Neural progenitor cell (in vitro differentiated cells): Measurements from ENCODE around the gene RAB37. TPM values are rescaled to one million over a fixed set of nuclear protein-coding genes. Genes with fewer than 3 reads are reported as not detected.

Experiments
- DNase-seq: peaks from one replicate; pipeline ENCODE4 v3.0.0-alpha.2; 2016; ENCODE audit warnings: low spot score
- H2AFZ ChIP-seq: fragments of 200-600 bp; sonication (generic); replicated peaks from 2 replicates; pipeline ENCODE4 v1.6.1; 2016; ENCODE audit warnings: antibody characterized with exemption
- H3F3A ChIP-seq: fragments of 200-600 bp; sonication (generic); 2 replicates; pipeline ENCODE4 v1.6.1; 2016; ENCODE audit warnings: antibody characterized with exemption, low read depth
- H3K27ac ChIP-seq: fragments of 200-600 bp; sonication (generic); 2 replicates; pipeline ENCODE4 v1.5.1; 2016; ENCODE audit warnings: mild to moderate bottlenecking
- H3K27me3 ChIP-seq: fragments of 200-600 bp; sonication (generic); 2 replicates; pipeline ENCODE4 v1.6.1; 2016; ENCODE audit warnings: mild to moderate bottlenecking, moderate library complexity
- H3K36me3 ChIP-seq: fragments of 200-600 bp; sonication (generic); 2 replicates; pipeline ENCODE4 v1.5.1; 2016
- H3K4me1 ChIP-seq: fragments of 200-600 bp; sonication (generic); 2 replicates; pipeline ENCODE4 v1.6.1; 2016; ENCODE audit warnings: mixed run types
- H3K4me2 ChIP-seq: fragments of 200-600 bp; sonication (generic); 2 replicates; pipeline ENCODE4 v1.6.1; 2016
- H3K4me3 ChIP-seq: fragments of 200-600 bp; sonication (generic); 2 replicates; pipeline ENCODE4 v1.5.1; 2016
- H3K79me2 ChIP-seq: fragments of 200-600 bp; sonication (generic); 2 replicates; pipeline ENCODE4 v1.6.1; 2016; ENCODE audit warnings: low read depth
- H3K9ac ChIP-seq: fragments of 200-600 bp; sonication (generic); 2 replicates; pipeline ENCODE4 v1.6.1; 2016
- H3K9me3 ChIP-seq: fragments of 200-600 bp; sonication (generic); 2 replicates; pipeline ENCODE4 v1.5.1; 2016; ENCODE audit warnings: low read depth
- H4K20me1 ChIP-seq: fragments of 200-600 bp; sonication (generic); 2 replicates; pipeline ENCODE4 v1.6.1; 2016; ENCODE audit warnings: low read depth
- H3K27ac Mint-ChIP-seq: 3 replicates; pipeline ENCODE4 v1.8.0; 2021; ENCODE audit warnings: mixed read lengths
- H3K27me3 Mint-ChIP-seq: 2 replicates; pipeline ENCODE4 v1.8.0; 2022; ENCODE audit warnings: low read depth, mild to moderate bottlenecking, inconsistent platforms, moderate library complexity, mixed read lengths; ENCODE audit not compliant: insufficient read depth
- H3K36me3 Mint-ChIP-seq: 3 replicates; pipeline ENCODE4 v1.8.0; 2021; ENCODE audit warnings: mixed read lengths
- H3K4me1 Mint-ChIP-seq: 3 replicates; pipeline ENCODE4 v1.8.0; 2021; ENCODE audit warnings: mixed read lengths
- H3K4me3 Mint-ChIP-seq: 3 replicates; pipeline ENCODE4 v1.8.0; 2021; ENCODE audit warnings: mild to moderate bottlenecking, moderate library complexity, mixed read lengths
- H3K9me3 Mint-ChIP-seq: 3 replicates; pipeline ENCODE4 v1.8.0; 2020; ENCODE audit warnings: mixed read lengths
- CTCF ChIP-seq: fragments of 200-600 bp; sonication (generic); IDR thresholded peaks from 2 replicates; pipeline ENCODE4 v1.5.1; 2017; ENCODE audit warnings: antibody characterized with exemption, mild to moderate bottlenecking
- EZH2 ChIP-seq: fragments of 200-600 bp; sonication (generic); IDR thresholded peaks from 2 replicates; pipeline ENCODE4 v1.6.1; 2017; ENCODE audit warnings: antibody characterized with exemption, mild to moderate bottlenecking, moderate library complexity
- EZH2phosphoT487 ChIP-seq: fragments of 200-600 bp; sonication (generic); IDR thresholded peaks from 2 replicates; pipeline ENCODE4 v1.6.1; 2017; ENCODE audit warnings: antibody characterized with exemption
- total RNA-seq: library from RNA; depleted of rRNA; stranded (reverse); fragments of >200 nt; gene quantifications from 2 replicates; pipeline ENCODE4 v1.2.3, GENCODE V29; 2015; ENCODE audit warnings: low replicate concordance

The RAB37 gene
- total RNA-seq, 1 donor from 2014 or later, result 1.5 TPM

- no peak for DNase-seq
- TF ChIP-seq EZH2phosphoT487 (no peak), EZH2 (no peak), CTCF (no peak)
- Histone ChIP-seq H3K4me3 (no peak overlapping the region), H3F3A (no peaks in the 10 kb centered on the region), H3K36me3 (no peaks in the 10 kb centered on the region), H3K27me3 (peaks cover 7% of the 10 kb centered on the region), H3K4me2 (no peak overlapping the region), H3K9ac (no peak overlapping the region), H3K27ac (no peak overlapping the region), H3K79me2 (no peaks in the 10 kb centered on the region), H3K9me3 (no peaks in the 10 kb centered on the region), H3K4me1 (no peaks in the 10 kb centered on the region), H2AFZ (no peak overlapping the region), H4K20me1 (no peaks in the 10 kb centered on the region)
- Mint-ChIP-seq H3K4me3 (no peak overlapping the region), H3K9me3 (no peaks in the 10 kb centered on the region), H3K36me3 (no peaks in the 10 kb centered on the region), H3K27ac (no peak overlapping the region), H3K4me1 (no peaks in the 10 kb centered on the region), H3K27me3 (peaks cover 11% of the 10 kb centered on the region)
Observed at GRCh38 chr17:74713171-74713755, 23.8 kb upstream of the RAB37 start.

- H3K4me2 ChIP-seq, result no peak overlapping the region
- H3K9me3 Mint-ChIP-seq, result no peaks in the 10 kb centered on the region
- no peak for DNase-seq
- H3K27me3 ChIP-seq, result peaks cover 15% of the 10 kb centered on the region
- no peaks in the 10 kb centered on the region for H3K9me3 ChIP-seq
- TF ChIP-seq EZH2, result no peak
- TF ChIP-seq EZH2phosphoT487, result no peak
- no peak for TF ChIP-seq CTCF
- no peaks in the 10 kb centered on the region for H3K79me2 ChIP-seq
- H3F3A ChIP-seq, result no peaks in the 10 kb centered on the region
- no peaks in the 10 kb centered on the region for H4K20me1 ChIP-seq
- no peak overlapping the region for H3K4me3 Mint-ChIP-seq
- H3K27ac Mint-ChIP-seq, result no peak overlapping the region
- H3K4me1 ChIP-seq, result no peaks in the 10 kb centered on the region
- H3K4me1 Mint-ChIP-seq, result no peaks in the 10 kb centered on the region
- no peak overlapping the region for H3K4me3 ChIP-seq
- no peak overlapping the region for H3K9ac ChIP-seq
- no peak overlapping the region for H2AFZ ChIP-seq
- H3K27me3 Mint-ChIP-seq, result peaks cover 11% of the 10 kb centered on the region
- no peaks in the 10 kb centered on the region for H3K36me3 ChIP-seq
- H3K27ac ChIP-seq, result no peak overlapping the region
- H3K36me3 Mint-ChIP-seq, result no peaks in the 10 kb centered on the region
Observed at GRCh38 chr17:74715144-74715543, 21.9 kb upstream of the RAB37 start.

GRCh38 chr17:74720506-74720905 is 16.6 kb upstream of the RAB37 start:
- TF ChIP-seq EZH2phosphoT487 (no peak), EZH2 (no peak), CTCF (no peak)
- H3K36me3 Mint-ChIP-seq, result no peaks in the 10 kb centered on the region
- no peaks in the 10 kb centered on the region for H3K9me3 Mint-ChIP-seq
- H3K9ac ChIP-seq, result no peak overlapping the region
- no peak overlapping the region for H3K4me3 ChIP-seq
- no peaks in the 10 kb centered on the region for H3K79me2 ChIP-seq
- H3K4me2 ChIP-seq, result no peak overlapping the region
- H3F3A ChIP-seq, result no peaks in the 10 kb centered on the region
- no peak overlapping the region for H2AFZ ChIP-seq
- H3K9me3 ChIP-seq, result no peaks in the 10 kb centered on the region
- no peaks in the 10 kb centered on the region for H3K4me1 ChIP-seq
- no peaks in the 10 kb centered on the region for H4K20me1 ChIP-seq
- no peak for DNase-seq
- H3K27me3 ChIP-seq, result peaks cover 21% of the 10 kb centered on the region
- H3K27ac ChIP-seq, result no peak overlapping the region
- no peak overlapping the region for H3K27ac Mint-ChIP-seq
- no peaks in the 10 kb centered on the region for H3K4me1 Mint-ChIP-seq
- no peak overlapping the region for H3K4me3 Mint-ChIP-seq
- H3K27me3 Mint-ChIP-seq, result peaks cover 8% of the 10 kb centered on the region
- H3K36me3 ChIP-seq, result no peaks in the 10 kb centered on the region
